GM19240 (cell line): Measurements from ENCODE around the gene GSN.

ENCODE experiments used
- DNase-seq: peaks from one replicate; pipeline ENCODE4 v3.0.0; 2011; ENCODE audit warnings: low spot score; ENCODE audit not compliant: insufficient read length

GSN gene

GRCh38 chr9:121302341-121302740 is 34.4 kb downstream of the GSN start:
- DNase-seq, result no peak

- DNase-seq, result no peak
Measured at GRCh38 chr9:121302786-121303185, 34.8 kb downstream of the GSN start.

GRCh38 chr9:121303456-121304451 is 35.8 kb downstream of the GSN start:
- no peak for DNase-seq

- DNase-seq, result no peak
Measured at GRCh38 chr9:121304707-121305106, 36.7 kb downstream of the GSN start.

GRCh38 chr9:121305269-121305994 is 37.5 kb downstream of the GSN start:
- no peak for DNase-seq

GRCh38 chr9:121307976-121308375 is 40.0 kb downstream of the GSN start:
- DNase-seq, result no peak

GRCh38 chr9:121308765-121309164 is 40.8 kb downstream of the GSN start:
- DNase-seq, result no peak

GRCh38 chr9:121309171-121309570 is 41.2 kb downstream of the GSN start:
- DNase-seq, result no peak

GRCh38 chr9:121309833-121310425 is 42.0 kb downstream of the GSN start:
- DNase-seq, result no peak

GRCh38 chr9:121310571-121310970 is 42.6 kb downstream of the GSN start:
- no peak for DNase-seq

- no peak for DNase-seq
Measured at GRCh38 chr9:121312169-121312568, 44.2 kb downstream of the GSN start.

- DNase-seq, result no peak
Measured at GRCh38 chr9:121313458-121314152, 45.6 kb downstream of the GSN start.

- DNase-seq, result no peak
Measured at GRCh38 chr9:121316378-121316777, 48.4 kb downstream of the GSN start.

- DNase-seq, result no peak
Measured at GRCh38 chr9:121316852-121317373, 49.0 kb downstream of the GSN start.

- DNase-seq, result no peak
Measured at GRCh38 chr9:121317737-121318630, 50.0 kb downstream of the GSN start.

- DNase-seq, result no peak
Measured at GRCh38 chr9:121318631-121319382, 50.8 kb downstream of the GSN start.

GRCh38 chr9:121319383-121319780 is 51.4 kb downstream of the GSN start:
- DNase-seq, result no peak

- no peak for DNase-seq
Measured at GRCh38 chr9:121321016-121321503, 53.1 kb downstream of the GSN start.

- no peak for DNase-seq
Measured at GRCh38 chr9:121322037-121322736, 54.2 kb downstream of the GSN start.
